ENCODE measurements around the gene DBP. TPM values are rescaled to one million over a fixed set of nuclear protein-coding genes. Genes with fewer than 3 reads are reported as not detected.

The DBP gene
- total RNA-seq, 1 experiment from 2014 or later = 12.0 TPM

DNA sequence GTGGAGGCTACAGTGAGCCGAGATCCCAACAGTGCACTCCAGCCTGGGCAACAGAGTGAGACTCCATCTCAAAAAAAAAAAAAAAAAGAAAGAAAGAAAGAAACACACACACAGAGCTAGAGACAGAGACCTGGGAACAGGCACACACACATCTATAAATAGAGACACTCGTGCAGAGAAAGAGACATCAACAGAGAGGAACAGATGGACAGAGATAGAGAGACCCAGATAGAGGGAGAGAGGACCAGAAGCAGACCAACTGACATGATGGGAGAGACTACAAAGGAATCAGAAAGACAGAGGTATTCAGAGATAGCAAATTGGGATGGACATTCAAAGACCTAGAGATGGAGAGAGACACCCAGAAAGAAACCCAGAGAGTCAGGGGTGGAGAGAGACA is 11.0 kb upstream of the DBP start (continued):
- TF ChIP-seq, protein P1, sequence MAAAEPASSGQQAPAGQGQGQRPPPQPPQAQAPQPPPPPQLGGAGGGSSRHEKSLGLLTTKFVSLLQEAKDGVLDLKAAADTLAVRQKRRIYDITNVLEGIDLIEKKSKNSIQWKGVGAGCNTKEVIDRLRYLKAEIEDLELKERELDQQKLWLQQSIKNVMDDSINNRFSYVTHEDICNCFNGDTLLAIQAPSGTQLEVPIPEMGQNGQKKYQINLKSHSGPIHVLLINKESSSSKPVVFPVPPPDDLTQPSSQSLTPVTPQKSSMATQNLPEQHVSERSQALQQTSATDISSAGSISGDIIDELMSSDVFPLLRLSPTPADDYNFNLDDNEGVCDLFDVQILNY (CRISPR knock-in tag; IDR thresholded peaks at IDR 0.05) = no peak
- no peak for TF ChIP-seq NFATC4 (CRISPR knock-in tag; IDR thresholded peaks at IDR 0.05)
- TF ChIP-seq, protein P2, sequence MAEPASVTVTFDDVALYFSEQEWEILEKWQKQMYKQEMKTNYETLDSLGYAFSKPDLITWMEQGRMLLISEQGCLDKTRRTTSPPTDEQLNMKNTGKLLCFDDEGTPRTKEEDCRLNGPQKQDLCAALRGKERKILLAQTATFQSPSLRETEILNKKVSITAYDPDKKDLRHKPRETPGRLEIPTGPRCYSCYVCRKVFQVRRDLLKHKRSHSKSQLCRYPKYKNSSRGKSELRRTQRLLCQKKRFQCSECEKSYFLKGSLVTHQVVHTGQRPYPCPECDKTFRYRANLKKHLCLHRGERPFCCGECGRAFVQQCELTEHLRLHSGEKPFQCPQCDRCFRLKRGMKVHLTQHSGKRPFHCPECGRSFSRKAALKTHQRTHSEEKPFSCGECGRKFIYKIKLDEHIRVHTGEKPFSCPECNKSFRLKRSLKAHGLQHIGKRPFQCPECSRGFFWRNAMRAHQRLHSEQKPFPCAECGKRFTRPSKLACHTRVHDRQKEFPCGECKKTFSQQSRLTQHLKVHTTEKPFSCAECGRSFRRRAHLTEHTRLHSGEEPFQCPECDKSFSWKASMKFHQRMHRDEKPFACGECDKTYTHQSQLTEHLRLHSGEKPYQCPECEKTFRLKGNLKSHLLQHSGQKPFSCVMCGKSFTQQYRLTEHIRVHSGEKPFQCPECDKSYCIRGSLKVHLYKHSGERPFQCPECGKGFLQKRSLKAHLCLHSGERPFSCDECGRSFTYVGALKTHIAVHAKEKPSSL (CRISPR knock-in tag; conservative IDR thresholded peaks at IDR 0.05) = no peak

DNA sequence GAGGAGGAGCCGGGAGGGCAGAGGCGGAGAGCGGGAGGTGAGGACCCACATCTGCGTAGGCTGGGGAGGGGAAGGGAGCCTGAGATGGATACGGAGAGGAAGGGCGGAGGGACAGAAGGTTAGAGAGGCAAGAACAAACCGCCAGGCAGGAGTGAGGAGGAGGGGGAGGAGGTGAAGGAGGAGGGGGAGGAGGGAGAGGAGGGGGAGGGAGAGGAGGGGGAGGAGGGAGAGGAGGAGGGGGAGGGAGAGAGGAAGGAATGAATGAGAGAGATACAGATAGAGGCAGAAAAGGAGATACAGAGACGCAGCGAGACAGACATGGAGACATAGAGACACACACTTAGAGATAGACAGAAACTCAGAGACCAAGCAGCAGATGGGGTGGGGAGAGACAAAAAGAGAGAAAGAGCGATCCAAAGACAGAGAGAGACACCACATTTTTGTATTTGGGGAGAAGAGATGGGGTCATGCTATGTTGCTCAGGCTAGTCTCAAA is 9.6 kb upstream of the DBP start:
- Mint-ChIP-seq H3K9me3 (peaks cover 5% of the 10 kb centered on the region), H3K36me3 (no peaks in the 10 kb centered on the region), H3K4me1 (peaks cover 9% of the 10 kb centered on the region), H3K27me3 (ENCODE audit: low read depth) (no peaks in the 10 kb centered on the region; the same call in 1 of the 2 replicates), H3K4me3 (peak overlapping the region; percentile 85), H3K27ac (no peak overlapping the region)
- CTCF ChIA-PET = interaction anchor here (1.4 to 2.4 kb wide), 8 partner anchors 10 to 196 kb away, joined by 5 to 41 read pairs (median 10); partner anchors contain the start of genes DBP, FUT2 and RASIP1
- no peak for ATAC-seq
- TF ChIP-seq, protein P1 (CRISPR knock-in tag; IDR thresholded peaks at IDR 0.05) = no peak
- peak; percentile 73 for TF ChIP-seq SP1 (CRISPR knock-in tag; conservative IDR thresholded peaks at IDR 0.05)
- TF ChIP-seq ZNF121 (CRISPR knock-in tag; IDR thresholded peaks at IDR 0.05) = peak; percentile 18
- 0 out of 2 replicates have a peak, but pooled peaks have one; percentile 19 for TF ChIP-seq CREB1 (CRISPR knock-in tag; IDR thresholded peaks at IDR 0.05)
- TF ChIP-seq, protein P3, sequence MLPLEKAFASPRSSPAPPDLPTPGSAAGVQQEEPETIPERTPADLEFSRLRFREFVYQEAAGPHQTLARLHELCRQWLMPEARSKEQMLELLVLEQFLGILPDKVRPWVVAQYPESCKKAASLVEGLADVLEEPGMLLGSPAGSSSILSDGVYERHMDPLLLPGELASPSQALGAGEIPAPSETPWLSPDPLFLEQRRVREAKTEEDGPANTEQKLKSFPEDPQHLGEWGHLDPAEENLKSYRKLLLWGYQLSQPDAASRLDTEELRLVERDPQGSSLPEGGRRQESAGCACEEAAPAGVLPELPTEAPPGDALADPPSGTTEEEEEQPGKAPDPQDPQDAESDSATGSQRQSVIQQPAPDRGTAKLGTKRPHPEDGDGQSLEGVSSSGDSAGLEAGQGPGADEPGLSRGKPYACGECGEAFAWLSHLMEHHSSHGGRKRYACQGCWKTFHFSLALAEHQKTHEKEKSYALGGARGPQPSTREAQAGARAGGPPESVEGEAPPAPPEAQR (CRISPR knock-in tag; IDR thresholded peaks at IDR 0.05) = no peak
- TF ChIP-seq ZNF263 (CRISPR knock-in tag; IDR thresholded peaks at IDR 0.05; ENCODE audit: low read depth) = peak; percentile 66; the same call in 1 of the 2 replicates
- no peak for DNase-seq (ENCODE audit: low spot score)
- POLR2A ChIA-PET = interaction anchor here (0.5 to 0.9 kb wide), 3 partner anchors 141 to 782 kb away, joined by 3 to 4 read pairs (median 3); no protein-coding TSS in a partner anchor

DNA sequence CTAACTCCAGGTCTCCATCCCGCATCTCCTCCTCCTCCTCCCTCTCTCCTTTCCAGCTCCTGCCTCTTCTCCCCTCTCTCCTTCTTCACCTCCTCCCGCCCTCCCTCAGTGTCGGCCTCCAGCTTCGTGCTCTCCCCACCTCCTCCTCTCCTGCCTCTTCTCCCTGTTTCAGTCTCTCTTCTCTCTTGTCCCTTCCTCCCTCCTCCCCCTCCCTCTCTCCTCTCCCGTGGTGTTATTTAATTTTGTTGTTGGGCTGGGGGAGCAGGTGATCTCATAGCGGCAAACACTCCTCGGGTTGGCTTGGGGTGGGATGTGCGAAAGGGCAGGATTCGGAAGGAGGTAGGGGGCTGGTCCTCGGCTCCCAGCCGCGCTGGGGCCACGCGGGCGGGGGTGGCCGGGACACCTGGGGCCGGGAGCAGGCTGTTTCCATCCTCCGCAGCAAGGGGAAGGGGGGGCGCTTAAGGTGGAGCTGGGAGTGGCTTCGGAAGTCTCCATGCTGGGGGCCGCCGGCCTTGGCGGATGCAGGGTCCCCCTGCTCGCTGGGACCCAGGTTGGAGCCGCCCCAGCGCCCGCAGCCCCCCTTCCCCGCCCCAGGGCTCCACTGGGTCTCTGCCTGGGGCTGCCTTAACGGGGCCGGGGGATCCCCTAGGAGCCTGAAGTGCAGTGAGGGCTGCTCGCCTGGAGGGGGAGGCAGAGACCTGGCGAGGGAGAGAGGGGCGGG is 9.0 kb upstream of the DBP start, which contains the start of gene CA11:
TSS of gene CA11 (minus strand) at position 187 of the 721 bp plus-strand sequence. CDS start 555 bp downstream, outside the sequence.
- H3K9me3 Mint-ChIP-seq = peaks cover 3% of the 10 kb centered on the region
- ATAC-seq = peak; percentile 85
- CTCF ChIA-PET = interaction anchor here (0.5 to 2.4 kb wide), 38 partner anchors 9 to 579 kb away, joined by 3 to 41 read pairs (median 6); partner anchors contain the start of genes BCAT2, DBP, FUT2 and GYS1
- peak; percentile 97 for DNase-seq (ENCODE audit: low spot score)
- POLR2A ChIA-PET = interaction anchor here (0.5 to 2.7 kb wide), 15 partner anchors 12 to 781 kb away, joined by 3 to 20 read pairs (median 4); partner anchors contain the start of genes BCAT2, FAM83E, FUT2 and SPHK2
- peak within 1 kb of the TSS; percentile 85 for H3K4me3 Mint-ChIP-seq
- peak within 1 kb of the TSS; percentile 84 for H3K27ac Mint-ChIP-seq
- H3K4me1 Mint-ChIP-seq = peaks cover 9% of the 10 kb centered on the region
- H3K27me3 Mint-ChIP-seq (ENCODE audit: low read depth) = no peaks in the 10 kb centered on the region; the same call in none of the 2 replicates
- peaks cover 2% of the 10 kb centered on the region; the same call in 1 of the 2 replicates for H3K36me3 Mint-ChIP-seq
- TF ChIP-seq FOXK1 (CRISPR knock-in tag; IDR thresholded peaks at IDR 0.05) (peak; percentile 61; the same call in 1 of the 2 replicates), ZNF232 (CRISPR knock-in tag; IDR thresholded peaks at IDR 0.05) (0 out of 2 replicates have a peak, but pooled peaks have one; percentile 48), ZNF219 (CRISPR knock-in tag; IDR thresholded peaks at IDR 0.05; ENCODE audit: borderline replicate concordance) (no peak)
- TF ChIP-seq, protein P4, sequence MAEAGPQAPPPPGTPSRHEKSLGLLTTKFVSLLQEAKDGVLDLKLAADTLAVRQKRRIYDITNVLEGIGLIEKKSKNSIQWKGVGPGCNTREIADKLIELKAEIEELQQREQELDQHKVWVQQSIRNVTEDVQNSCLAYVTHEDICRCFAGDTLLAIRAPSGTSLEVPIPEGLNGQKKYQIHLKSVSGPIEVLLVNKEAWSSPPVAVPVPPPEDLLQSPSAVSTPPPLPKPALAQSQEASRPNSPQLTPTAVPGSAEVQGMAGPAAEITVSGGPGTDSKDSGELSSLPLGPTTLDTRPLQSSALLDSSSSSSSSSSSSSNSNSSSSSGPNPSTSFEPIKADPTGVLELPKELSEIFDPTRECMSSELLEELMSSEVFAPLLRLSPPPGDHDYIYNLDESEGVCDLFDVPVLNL (CRISPR knock-in tag; IDR thresholded peaks at IDR 0.05; ENCODE audit: borderline replicate concordance, low read depth) = no peak
- TF ChIP-seq, protein P5, sequence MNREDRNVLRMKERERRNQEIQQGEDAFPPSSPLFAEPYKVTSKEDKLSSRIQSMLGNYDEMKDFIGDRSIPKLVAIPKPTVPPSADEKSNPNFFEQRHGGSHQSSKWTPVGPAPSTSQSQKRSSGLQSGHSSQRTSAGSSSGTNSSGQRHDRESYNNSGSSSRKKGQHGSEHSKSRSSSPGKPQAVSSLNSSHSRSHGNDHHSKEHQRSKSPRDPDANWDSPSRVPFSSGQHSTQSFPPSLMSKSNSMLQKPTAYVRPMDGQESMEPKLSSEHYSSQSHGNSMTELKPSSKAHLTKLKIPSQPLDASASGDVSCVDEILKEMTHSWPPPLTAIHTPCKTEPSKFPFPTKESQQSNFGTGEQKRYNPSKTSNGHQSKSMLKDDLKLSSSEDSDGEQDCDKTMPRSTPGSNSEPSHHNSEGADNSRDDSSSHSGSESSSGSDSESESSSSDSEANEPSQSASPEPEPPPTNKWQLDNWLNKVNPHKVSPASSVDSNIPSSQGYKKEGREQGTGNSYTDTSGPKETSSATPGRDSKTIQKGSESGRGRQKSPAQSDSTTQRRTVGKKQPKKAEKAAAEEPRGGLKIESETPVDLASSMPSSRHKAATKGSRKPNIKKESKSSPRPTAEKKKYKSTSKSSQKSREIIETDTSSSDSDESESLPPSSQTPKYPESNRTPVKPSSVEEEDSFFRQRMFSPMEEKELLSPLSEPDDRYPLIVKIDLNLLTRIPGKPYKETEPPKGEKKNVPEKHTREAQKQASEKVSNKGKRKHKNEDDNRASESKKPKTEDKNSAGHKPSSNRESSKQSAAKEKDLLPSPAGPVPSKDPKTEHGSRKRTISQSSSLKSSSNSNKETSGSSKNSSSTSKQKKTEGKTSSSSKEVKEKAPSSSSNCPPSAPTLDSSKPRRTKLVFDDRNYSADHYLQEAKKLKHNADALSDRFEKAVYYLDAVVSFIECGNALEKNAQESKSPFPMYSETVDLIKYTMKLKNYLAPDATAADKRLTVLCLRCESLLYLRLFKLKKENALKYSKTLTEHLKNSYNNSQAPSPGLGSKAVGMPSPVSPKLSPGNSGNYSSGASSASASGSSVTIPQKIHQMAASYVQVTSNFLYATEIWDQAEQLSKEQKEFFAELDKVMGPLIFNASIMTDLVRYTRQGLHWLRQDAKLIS (CRISPR knock-in tag; IDR thresholded peaks at IDR 0.05; ENCODE audit: borderline replicate concordance) = peak; percentile 72; the same call in 1 of the 2 replicates
- TF ChIP-seq, protein P6, sequence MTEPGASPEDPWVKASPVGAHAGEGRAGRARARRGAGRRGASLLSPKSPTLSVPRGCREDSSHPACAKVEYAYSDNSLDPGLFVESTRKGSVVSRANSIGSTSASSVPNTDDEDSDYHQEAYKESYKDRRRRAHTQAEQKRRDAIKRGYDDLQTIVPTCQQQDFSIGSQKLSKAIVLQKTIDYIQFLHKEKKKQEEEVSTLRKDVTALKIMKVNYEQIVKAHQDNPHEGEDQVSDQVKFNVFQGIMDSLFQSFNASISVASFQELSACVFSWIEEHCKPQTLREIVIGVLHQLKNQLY (CRISPR knock-in tag; IDR thresholded peaks at IDR 0.05) = no peak
- TF ChIP-seq, protein P7, sequence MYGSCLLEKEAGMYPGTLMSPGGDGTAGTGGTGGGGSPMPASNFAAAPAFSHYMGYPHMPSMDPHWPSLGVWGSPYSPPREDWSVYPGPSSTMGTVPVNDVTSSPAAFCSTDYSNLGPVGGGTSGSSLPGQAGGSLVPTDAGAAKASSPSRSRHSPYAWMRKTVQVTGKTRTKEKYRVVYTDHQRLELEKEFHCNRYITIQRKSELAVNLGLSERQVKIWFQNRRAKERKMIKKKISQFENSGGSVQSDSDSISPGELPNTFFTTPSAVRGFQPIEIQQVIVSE (CRISPR knock-in tag; IDR thresholded peaks at IDR 0.05; ENCODE audit: borderline replicate concordance) = no peak
- TF ChIP-seq, protein P8, sequence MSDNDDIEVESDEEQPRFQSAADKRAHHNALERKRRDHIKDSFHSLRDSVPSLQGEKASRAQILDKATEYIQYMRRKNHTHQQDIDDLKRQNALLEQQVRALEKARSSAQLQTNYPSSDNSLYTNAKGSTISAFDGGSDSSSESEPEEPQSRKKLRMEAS (CRISPR knock-in tag; IDR thresholded peaks at IDR 0.05) = peak; percentile 80

Measured in WTC11 (cell line).